HFF-Myc (cell line): Measurements from ENCODE around the gene CCDC188.

Experiments
- DNase-seq: peaks from one replicate; pipeline ENCODE4 v3.0.0-alpha.2; 2011; ENCODE audit warnings: low read depth; ENCODE audit errors: extremely low read depth
- H3K4me3 ChIP-seq: replicated peaks from 2 replicates; pipeline ENCODE4 v1.5.1; 2011; ENCODE audit warnings: low read depth, mild to moderate bottlenecking, control low read depth, low read length
- CTCF ChIP-seq: IDR thresholded peaks from 2 replicates; pipeline ENCODE4 v1.5.1; 2012; ENCODE audit warnings: mild to moderate bottlenecking, low read depth, low read length, control low read depth; ENCODE audit errors: missing control alignments

CCDC188 gene

DNA sequence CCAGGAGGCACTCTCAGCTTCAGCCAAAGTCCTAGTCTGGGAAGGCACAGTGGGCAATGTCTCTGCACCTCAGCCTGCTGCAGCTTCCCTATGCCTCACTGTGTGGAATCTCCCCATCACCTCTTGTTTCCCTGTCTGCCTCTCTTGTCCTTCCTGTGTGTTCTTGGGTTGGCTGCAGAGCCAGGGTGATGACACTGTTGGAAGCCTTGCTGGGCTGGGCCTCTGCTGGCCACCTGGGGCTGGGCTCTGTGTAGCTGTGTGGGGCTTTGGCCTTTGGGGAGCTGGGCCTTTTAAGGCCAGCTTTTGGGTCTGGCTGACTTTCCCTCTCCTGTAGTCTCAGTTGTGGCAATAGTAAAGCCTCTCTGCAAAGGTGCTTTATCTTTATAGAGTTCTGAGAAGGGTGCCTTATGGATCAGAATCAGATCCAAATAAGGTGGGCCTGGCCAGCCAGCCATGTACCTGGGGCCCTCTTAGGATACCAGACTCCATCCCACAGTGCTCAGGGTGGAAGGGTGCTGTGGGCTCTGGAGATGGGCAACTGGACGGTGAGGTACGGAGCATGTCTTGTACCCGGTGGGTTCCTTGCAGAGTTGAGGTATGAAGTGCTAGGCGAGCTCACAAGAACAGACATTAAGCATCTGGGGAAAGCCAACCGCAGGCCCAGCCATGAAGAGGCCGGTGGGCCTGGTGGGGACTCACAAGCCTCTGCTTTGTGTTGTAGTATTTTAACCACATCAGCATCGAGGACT lies 45.2 kb downstream of the CCDC188 start:
- no peak for TF ChIP-seq CTCF
- H3K4me3 ChIP-seq, result no peak overlapping the region
- DNase-seq, result no peak

DNA sequence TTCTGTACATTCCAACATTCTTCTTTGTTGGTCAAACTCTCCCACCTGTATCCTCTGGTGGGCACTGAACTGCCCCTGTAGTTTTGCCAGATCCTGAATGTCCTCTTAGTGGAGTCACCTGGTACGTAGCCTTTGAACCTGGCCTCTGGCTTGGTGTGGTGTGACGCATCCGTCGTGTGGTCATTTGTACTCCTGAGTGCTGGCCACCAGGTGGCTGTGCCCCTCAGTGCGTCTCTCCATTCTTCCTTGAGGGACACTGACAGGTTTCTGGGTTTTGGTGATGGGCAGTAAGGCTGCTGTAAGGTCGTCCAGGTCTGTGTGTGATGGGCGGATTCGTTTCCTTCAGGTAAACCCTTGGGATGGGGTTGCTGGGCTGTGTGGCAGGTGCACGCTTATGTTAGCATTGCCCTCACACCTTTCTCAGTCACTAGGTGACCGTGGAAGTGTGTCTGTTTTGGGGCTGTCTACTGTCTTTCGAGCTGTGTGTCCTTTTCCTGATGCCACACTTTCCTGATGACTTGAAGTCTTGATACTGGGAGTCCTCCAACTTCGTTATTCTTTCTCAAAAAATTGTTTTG lies 48.6 kb downstream of the CCDC188 start:
- no peak for TF ChIP-seq CTCF
- no peak overlapping the region for H3K4me3 ChIP-seq
- no peak for DNase-seq

- H3K4me3 ChIP-seq, result no peak overlapping the region
- TF ChIP-seq CTCF, result no peak
- DNase-seq, result no peak
These were observed 49.2 kb downstream of the CCDC188 start for GRCh38 chr22:20101638-20102037.

- no peak overlapping the region for H3K4me3 ChIP-seq
- no peak for TF ChIP-seq CTCF
- DNase-seq, result no peak
These were observed 51.6 kb downstream of the CCDC188 start for GRCh38 chr22:20099099-20099711.
